Measurements from ENCODE around the gene FXYD7. TPM values are rescaled to one million over a fixed set of nuclear protein-coding genes. Genes with fewer than 3 reads are reported as not detected.

FXYD7 gene
- total and polyA plus RNA-seq, 2 of the 13 experiments (the other 11 are each of a cell fraction or from before 2014, with no cell fraction given): 0.55 TPM; not detected in 1

DNA sequence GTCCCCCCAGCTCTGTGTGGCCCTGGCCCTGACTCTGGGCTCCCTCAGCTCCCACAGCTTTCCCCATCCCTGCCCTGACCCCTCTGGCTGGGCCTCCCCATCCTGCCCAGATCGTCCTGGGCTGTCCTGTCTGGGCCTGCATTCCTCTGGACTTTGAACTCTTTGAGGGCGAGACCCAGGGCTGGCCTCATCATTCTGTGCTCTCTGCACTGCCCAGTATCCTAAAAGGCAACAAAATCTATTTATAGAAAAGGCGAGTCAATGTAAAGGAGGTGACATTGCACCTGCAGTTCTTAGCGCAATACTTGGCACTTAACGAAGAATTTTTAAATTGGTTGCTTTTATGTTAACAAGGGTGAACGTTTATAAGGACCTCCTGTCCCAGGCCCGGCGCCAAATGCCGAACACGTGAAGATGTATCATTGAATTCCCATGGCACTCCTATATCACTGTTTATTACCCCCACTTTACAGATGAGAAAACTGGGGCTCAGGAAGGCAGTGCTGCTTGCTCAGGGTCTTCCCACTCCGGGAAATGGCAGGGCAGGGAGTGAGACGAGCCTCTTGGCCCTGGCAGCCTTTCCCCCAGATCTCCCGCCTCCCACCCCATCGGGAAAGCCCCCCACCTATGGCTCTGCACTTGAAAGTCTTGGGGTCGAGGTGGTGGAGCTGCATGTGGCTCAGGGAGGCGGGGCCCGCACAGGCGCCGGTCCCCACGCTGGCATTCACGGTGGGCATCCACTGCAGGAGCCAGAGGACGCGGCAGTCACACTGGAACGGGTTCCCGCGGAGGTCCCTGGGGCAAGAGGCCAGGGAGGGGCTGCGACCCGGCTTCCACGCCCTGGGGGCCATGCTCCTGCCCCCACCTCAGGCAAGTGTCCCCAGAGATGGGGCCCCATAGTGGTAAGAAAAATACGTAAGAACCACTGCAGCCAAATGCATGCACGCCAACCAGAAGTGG lies 12.0 kb upstream of the FXYD7 start (continued):
- TF ChIP-seq, protein P1, sequence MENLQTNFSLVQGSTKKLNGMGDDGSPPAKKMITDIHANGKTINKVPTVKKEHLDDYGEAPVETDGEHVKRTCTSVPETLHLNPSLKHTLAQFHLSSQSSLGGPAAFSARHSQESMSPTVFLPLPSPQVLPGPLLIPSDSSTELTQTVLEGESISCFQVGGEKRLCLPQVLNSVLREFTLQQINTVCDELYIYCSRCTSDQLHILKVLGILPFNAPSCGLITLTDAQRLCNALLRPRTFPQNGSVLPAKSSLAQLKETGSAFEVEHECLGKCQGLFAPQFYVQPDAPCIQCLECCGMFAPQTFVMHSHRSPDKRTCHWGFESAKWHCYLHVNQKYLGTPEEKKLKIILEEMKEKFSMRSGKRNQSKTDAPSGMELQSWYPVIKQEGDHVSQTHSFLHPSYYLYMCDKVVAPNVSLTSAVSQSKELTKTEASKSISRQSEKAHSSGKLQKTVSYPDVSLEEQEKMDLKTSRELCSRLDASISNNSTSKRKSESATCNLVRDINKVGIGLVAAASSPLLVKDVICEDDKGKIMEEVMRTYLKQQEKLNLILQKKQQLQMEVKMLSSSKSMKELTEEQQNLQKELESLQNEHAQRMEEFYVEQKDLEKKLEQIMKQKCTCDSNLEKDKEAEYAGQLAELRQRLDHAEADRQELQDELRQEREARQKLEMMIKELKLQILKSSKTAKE (CRISPR knock-in tag; IDR thresholded peaks at IDR 0.05; ENCODE audit: borderline replicate concordance): peak; percentile 89
- TF ChIP-seq ZFP90 (CRISPR knock-in tag; IDR thresholded peaks at IDR 0.05; ENCODE audit: borderline replicate concordance) (no peak), ZNF816 (CRISPR knock-in tag; IDR thresholded peaks at IDR 0.05; ENCODE audit: borderline replicate concordance) (no peak), GLI4 (CRISPR knock-in tag; IDR thresholded peaks at IDR 0.05; ENCODE audit: borderline replicate concordance) (no peak), ZNF225 (CRISPR knock-in tag; IDR thresholded peaks at IDR 0.05) (no peak), ZNF264 (CRISPR knock-in tag; IDR thresholded peaks at IDR 0.05) (no peak), PAWR (CRISPR knock-in tag; IDR thresholded peaks at IDR 0.05; ENCODE audit: borderline replicate concordance) (no peak), ARHGAP35 (CRISPR knock-in tag; IDR thresholded peaks at IDR 0.05; ENCODE audit: borderline replicate concordance) (no peak), ZNF441 (CRISPR knock-in tag; IDR thresholded peaks at IDR 0.05; ENCODE audit: borderline replicate concordance) (0 out of 2 replicates have a peak, but pooled peaks have one; percentile 8), ZNF724P (CRISPR knock-in tag; IDR thresholded peaks at IDR 0.05; ENCODE audit: borderline replicate concordance) (no peak), POLR2AphosphoS2 (IDR thresholded peaks at IDR 0.05; ENCODE audit: low read depth, low read length) (no peak), ZFP82 (CRISPR knock-in tag; IDR thresholded peaks at IDR 0.05; ENCODE audit: borderline replicate concordance) (0 out of 2 replicates have a peak, but pooled peaks have one; percentile 52), DR1 (CRISPR knock-in tag; IDR thresholded peaks at IDR 0.05) (no peak), IRX3 (CRISPR knock-in tag; IDR thresholded peaks at IDR 0.05; ENCODE audit: borderline replicate concordance, low read depth) (no peak), NPAS2 (CRISPR knock-in tag; IDR thresholded peaks at IDR 0.05; ENCODE audit: borderline replicate concordance) (no peak)
- TF ChIP-seq, protein P2, sequence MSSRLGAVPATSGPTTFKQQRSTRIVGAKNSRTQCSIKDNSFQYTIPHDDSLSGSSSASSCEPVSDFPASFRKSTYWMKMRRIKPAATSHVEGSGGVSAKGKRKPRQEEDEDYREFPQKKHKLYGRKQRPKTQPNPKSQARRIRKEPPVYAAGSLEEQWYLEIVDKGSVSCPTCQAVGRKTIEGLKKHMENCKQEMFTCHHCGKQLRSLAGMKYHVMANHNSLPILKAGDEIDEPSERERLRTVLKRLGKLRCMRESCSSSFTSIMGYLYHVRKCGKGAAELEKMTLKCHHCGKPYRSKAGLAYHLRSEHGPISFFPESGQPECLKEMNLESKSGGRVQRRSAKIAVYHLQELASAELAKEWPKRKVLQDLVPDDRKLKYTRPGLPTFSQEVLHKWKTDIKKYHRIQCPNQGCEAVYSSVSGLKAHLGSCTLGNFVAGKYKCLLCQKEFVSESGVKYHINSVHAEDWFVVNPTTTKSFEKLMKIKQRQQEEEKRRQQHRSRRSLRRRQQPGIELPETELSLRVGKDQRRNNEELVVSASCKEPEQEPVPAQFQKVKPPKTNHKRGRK (CRISPR knock-in tag; IDR thresholded peaks at IDR 0.05): no peak
- TF ChIP-seq, protein P3, sequence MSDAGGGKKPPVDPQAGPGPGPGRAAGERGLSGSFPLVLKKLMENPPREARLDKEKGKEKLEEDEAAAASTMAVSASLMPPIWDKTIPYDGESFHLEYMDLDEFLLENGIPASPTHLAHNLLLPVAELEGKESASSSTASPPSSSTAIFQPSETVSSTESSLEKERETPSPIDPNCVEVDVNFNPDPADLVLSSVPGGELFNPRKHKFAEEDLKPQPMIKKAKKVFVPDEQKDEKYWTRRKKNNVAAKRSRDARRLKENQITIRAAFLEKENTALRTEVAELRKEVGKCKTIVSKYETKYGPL (CRISPR knock-in tag; IDR thresholded peaks at IDR 0.05): no peak
- TF ChIP-seq, protein P4, sequence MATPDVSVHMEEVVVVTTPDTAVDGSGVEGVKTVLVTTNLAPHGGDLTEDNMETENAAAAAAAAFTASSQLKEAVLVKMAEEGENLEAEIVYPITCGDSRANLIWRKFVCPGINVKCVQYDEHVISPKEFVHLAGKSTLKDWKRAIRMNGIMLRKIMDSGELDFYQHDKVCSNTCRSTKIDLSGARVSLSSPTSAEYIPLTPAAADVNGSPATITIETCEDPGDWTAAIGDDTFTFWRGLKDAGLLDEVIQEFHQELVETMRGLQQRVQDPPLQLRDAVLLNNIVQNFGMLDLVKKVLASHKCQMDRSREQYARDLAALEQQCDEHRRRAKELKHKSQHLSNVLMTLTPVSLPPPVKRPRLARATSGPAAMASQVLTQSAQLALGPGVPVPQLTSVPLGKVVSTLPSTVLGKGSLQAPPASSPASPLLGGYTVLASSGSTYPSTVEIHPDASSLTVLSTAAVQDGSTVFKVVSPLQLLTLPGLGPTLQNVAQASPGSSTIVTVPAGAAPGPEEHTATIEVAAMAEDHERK (CRISPR knock-in tag; IDR thresholded peaks at IDR 0.05; ENCODE audit: low read depth): no peak
- TF ChIP-seq, protein P5, sequence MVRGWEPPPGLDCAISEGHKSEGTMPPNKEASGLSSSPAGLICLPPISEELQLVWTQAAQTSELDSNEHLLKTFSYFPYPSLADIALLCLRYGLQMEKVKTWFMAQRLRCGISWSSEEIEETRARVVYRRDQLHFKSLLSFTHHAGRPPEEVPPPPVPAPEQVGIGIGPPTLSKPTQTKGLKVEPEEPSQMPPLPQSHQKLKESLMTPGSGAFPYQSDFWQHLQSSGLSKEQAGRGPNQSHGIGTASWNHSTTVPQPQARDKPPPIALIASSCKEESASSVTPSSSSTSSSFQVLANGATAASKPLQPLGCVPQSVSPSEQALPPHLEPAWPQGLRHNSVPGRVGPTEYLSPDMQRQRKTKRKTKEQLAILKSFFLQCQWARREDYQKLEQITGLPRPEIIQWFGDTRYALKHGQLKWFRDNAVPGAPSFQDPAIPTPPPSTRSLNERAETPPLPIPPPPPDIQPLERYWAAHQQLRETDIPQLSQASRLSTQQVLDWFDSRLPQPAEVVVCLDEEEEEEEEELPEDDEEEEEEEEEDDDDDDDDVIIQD (CRISPR knock-in tag; IDR thresholded peaks at IDR 0.05; ENCODE audit: low read depth): 0 out of 2 replicates have a peak, but pooled peaks have one; percentile 50

All from HepG2 (cell line).